Measurements from ENCODE around the gene TRMT11.
"Not testable (repeated sequence)": the region's sequence is repeated elsewhere in the genome, so short reads cannot be mapped to it uniquely, and the experiment has no call there.

The TRMT11 gene

GRCh38 chr6:126048635-126049034 is 62.3 kb downstream of the TRMT11 start:
- no peak for DNase-seq

- DNase-seq = no peak
Observed at GRCh38 chr6:126050795-126051194, 64.5 kb downstream of the TRMT11 start.

- DNase-seq = no peak
Observed at GRCh38 chr6:126051791-126052190, 65.5 kb downstream of the TRMT11 start.

GRCh38 chr6:126052485-126052884 is 66.1 kb downstream of the TRMT11 start:
- no peak for DNase-seq

- DNase-seq = no peak
Observed at GRCh38 chr6:126054258-126054702, 67.9 kb downstream of the TRMT11 start.

- no peak for DNase-seq
Observed at GRCh38 chr6:126054802-126055201, 68.5 kb downstream of the TRMT11 start.

GRCh38 chr6:126055449-126055848 is 69.1 kb downstream of the TRMT11 start:
- no peak for DNase-seq

- DNase-seq = no peak
Observed at GRCh38 chr6:126056355-126057004, 70.1 kb downstream of the TRMT11 start.

GRCh38 chr6:126058085-126058484 is 71.7 kb downstream of the TRMT11 start:
- not testable (repeated sequence) for DNase-seq

GRCh38 chr6:126060400-126060799 is 74.1 kb downstream of the TRMT11 start:
- no peak for DNase-seq

GRCh38 chr6:126063512-126064146 is 77.3 kb downstream of the TRMT11 start:
- DNase-seq = no peak

GRCh38 chr6:126064257-126064747 is 78.0 kb downstream of the TRMT11 start:
- no peak for DNase-seq

- DNase-seq = no peak
Observed at GRCh38 chr6:126064748-126065401, 78.5 kb downstream of the TRMT11 start.

GRCh38 chr6:126066053-126067048 is 80.0 kb downstream of the TRMT11 start:
- no peak for DNase-seq

- no peak for DNase-seq
Observed at GRCh38 chr6:126067073-126067472, 80.7 kb downstream of the TRMT11 start.

- no peak for DNase-seq
Observed at GRCh38 chr6:126069449-126069848, 83.1 kb downstream of the TRMT11 start.

GRCh38 chr6:126071000-126071647 is 84.8 kb downstream of the TRMT11 start:
- DNase-seq = no peak

GRCh38 chr6:126072172-126072571 is 85.8 kb downstream of the TRMT11 start:
- DNase-seq = no peak

- DNase-seq = no peak
Observed at GRCh38 chr6:126072834-126073233, 86.5 kb downstream of the TRMT11 start.

GRCh38 chr6:126075335-126076071 is 89.2 kb downstream of the TRMT11 start:
- DNase-seq = no peak

GRCh38 chr6:126076992-126077664 is 90.8 kb downstream of the TRMT11 start:
- no peak for DNase-seq
